Kidney epithelial cell (primary cell): ENCODE results near the gene PDCD1. TPM values are rescaled to one million over a fixed set of nuclear protein-coding genes. Genes with fewer than 3 reads are reported as not detected.

Experiments
- DNase-seq: peaks from one replicate; pipeline ENCODE4 v3.0.0-alpha.2; 2010; ENCODE audit warnings: low read depth
- H3K27me3 ChIP-seq: 2 replicates; pipeline ENCODE4 v1.6.0; 2011; ENCODE audit warnings: low read length; ENCODE audit not compliant: control insufficient read depth, insufficient read depth
- H3K36me3 ChIP-seq: 2 replicates; pipeline ENCODE4 v1.5.1; 2011; ENCODE audit warnings: low read length; ENCODE audit not compliant: control insufficient read depth, insufficient read depth
- H3K4me3 ChIP-seq: 2 replicates; pipeline ENCODE4 v1.5.1; 2011; ENCODE audit warnings: low read depth, mild to moderate bottlenecking, control low read depth, low read length
- CTCF ChIP-seq: IDR thresholded peaks from 2 replicates; pipeline ENCODE4 v1.5.1; 2011; ENCODE audit warnings: mild to moderate bottlenecking, moderate library complexity, low read length, control low read depth, inconsistent platforms; ENCODE audit not compliant: insufficient read depth, poor library complexity, severe bottlenecking
- total RNA-seq: library from RNA; depleted of rRNA; stranded (reverse); fragments of >200 nt; gene quantifications from 2 replicates; pipeline ENCODE4 v1.2.3, GENCODE V29; 2015

Gene PDCD1
- total RNA-seq, 1 donor from 2014 or later, result 1.0 TPM

GRCh38 chr2:241891988-241892298 is 33.2 kb upstream of the PDCD1 start:
- no peak for TF ChIP-seq CTCF

GRCh38 chr2:241891315-241891987 is 32.8 kb upstream of the PDCD1 start:
- no peaks in the 10 kb centered on the region for H3K36me3 ChIP-seq
- no peak overlapping the region for H3K4me3 ChIP-seq
- H3K27me3 ChIP-seq, result peaks cover 4% of the 10 kb centered on the region
- DNase-seq, result no peak
- TF ChIP-seq CTCF, result no peak

More at GRCh38 chr2:241891988-241892298, 33.2 kb upstream of the PDCD1 start:
- Histone ChIP-seq H3K36me3 (no peaks in the 10 kb centered on the region), H3K4me3 (no peak overlapping the region), H3K27me3 (peaks cover 4% of the 10 kb centered on the region)
- no peak for DNase-seq

- no peaks in the 10 kb centered on the region for H3K36me3 ChIP-seq
- no peak for DNase-seq
- peaks cover 4% of the 10 kb centered on the region for H3K27me3 ChIP-seq
- TF ChIP-seq CTCF, result no peak
- no peak overlapping the region for H3K4me3 ChIP-seq
Measured at GRCh38 chr2:241890524-241891235, 32.0 kb upstream of the PDCD1 start.

- Histone ChIP-seq H3K4me3 (no peak overlapping the region), H3K27me3 (peaks cover 4% of the 10 kb centered on the region), H3K36me3 (no peaks in the 10 kb centered on the region)
- TF ChIP-seq CTCF, result no peak
- DNase-seq, result no peak
Measured at GRCh38 chr2:241888641-241889040, 29.9 kb upstream of the PDCD1 start.

GRCh38 chr2:241887806-241888522 is 29.3 kb upstream of the PDCD1 start:
- no peak for TF ChIP-seq CTCF
- no peak for DNase-seq
- no peak overlapping the region for H3K4me3 ChIP-seq
- H3K27me3 ChIP-seq, result peaks cover 4% of the 10 kb centered on the region
- H3K36me3 ChIP-seq, result no peaks in the 10 kb centered on the region
